GM10847 (cell line): ENCODE measurements around the gene B4GALT6.

Experiments used
- POLR2A ChIP-seq: IDR thresholded peaks from 2 replicates; pipeline ENCODE4 v1.6.1; 2011; ENCODE audit not compliant: insufficient read length; ENCODE audit errors: extremely low read depth

B4GALT6 gene

GRCh38 chr18:31596081-31596872 is 88.1 kb downstream of the B4GALT6 start:
- no peak for TF ChIP-seq POLR2A

GRCh38 chr18:31595121-31595771 is 89.1 kb downstream of the B4GALT6 start:
- TF ChIP-seq POLR2A, result no peak

DNA sequence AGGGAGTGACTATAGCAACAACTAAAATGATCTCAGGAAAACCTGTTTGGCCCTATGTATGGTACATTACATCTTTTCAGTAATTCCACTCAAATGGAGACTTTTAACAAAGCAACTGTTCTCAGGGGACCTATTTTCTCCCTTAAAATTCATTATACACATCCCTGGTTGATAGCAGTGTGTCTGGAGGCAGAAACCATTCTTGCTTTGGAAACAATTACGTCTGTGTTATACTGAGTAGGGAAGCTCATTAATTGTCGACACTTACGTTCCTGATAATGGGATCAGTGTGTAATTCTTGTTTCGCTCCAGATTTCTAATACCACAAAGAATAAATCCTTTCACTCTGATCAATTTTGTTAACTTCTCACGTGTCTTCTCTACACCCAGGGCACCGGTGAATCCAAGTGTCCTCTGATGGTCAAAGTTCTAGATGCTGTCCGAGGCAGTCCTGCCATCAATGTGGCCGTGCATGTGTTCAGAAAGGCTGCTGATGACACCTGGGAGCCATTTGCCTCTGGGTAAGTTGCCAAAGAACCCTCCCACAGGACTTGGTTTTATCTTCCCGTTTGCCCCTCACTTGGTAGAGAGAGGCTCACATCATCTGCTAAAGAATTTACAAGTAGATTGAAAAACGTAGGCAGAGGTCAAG is 91.7 kb downstream of the B4GALT6 start:
- no peak for TF ChIP-seq POLR2A

- TF ChIP-seq POLR2A, result no peak
Measured at GRCh38 chr18:31591628-31592027, 92.8 kb downstream of the B4GALT6 start, which contains the start of gene TTR. Gene TTR, plus strand, starts transcription at chr18:31591877. Its CDS starts 26 bp downstream, at chr18:31591903.

- TF ChIP-seq POLR2A, result no peak
Measured at GRCh38 chr18:31591113-31591512, 93.3 kb downstream of the B4GALT6 start.

- no peak for TF ChIP-seq POLR2A
Measured at GRCh38 chr18:31590570-31590969, 93.8 kb downstream of the B4GALT6 start.

DNA sequence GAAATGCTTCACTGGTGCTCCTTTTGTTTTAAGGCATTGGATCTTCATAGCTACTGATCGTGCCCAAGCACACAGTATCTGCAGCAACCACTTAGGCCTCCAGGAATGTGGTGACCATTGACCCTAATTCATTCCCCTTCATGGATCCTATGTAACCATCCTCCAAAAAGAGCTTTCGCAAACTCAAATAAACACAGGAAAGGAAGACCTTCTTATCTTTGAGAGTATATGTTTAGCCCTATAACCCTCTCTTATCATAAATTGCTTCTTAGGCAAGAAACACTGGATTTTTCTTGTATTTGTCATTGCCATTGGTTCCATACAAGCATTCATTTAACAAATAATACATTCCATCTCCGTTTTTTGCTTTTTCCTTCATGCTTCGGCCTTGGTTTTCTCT is 96.9 kb downstream of the B4GALT6 start:
- TF ChIP-seq POLR2A, result no peak

- TF ChIP-seq POLR2A, result no peak
Measured at GRCh38 chr18:31586616-31587015, 97.8 kb downstream of the B4GALT6 start.

- no peak for TF ChIP-seq POLR2A
Measured at GRCh38 chr18:31585991-31586390, 98.4 kb downstream of the B4GALT6 start.

DNA sequence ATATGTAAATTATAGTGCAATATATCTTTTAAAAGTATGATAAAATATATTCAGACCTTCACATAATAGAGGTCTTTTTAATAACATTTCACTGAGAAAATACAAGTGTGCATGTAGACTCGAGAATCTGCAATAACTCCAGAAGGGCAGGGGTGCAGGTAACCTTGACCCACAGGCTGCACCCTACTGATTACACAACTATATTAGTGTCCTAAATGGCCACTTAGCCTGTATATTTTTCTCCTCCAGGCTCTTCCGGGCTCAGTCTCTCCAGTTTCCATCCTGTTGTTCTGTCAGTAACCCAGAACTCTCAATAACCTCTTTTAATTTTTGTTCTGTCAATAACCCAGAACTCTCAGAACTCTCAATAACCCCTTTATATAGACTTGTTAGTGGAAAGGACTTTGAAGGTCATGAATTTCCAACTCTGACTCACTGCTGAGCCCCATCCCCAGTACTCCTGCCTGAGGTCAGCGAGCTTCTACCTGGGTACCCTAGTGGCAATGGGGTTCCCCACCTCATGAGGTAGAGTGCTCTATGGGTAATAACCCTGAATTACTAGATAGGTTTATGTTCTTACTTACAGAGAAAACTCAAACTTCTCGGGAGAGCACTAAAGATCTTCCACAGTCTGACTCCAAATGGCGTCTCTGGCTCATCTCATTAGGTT is 101.1 kb downstream of the B4GALT6 start:
- no peak for TF ChIP-seq POLR2A

GRCh38 chr18:31581498-31582197 is 102.7 kb downstream of the B4GALT6 start:
- no peak for TF ChIP-seq POLR2A

- no peak for TF ChIP-seq POLR2A
Measured at GRCh38 chr18:31579375-31579774, 105.0 kb downstream of the B4GALT6 start.

GRCh38 chr18:31578126-31578525 is 106.3 kb downstream of the B4GALT6 start:
- TF ChIP-seq POLR2A, result no peak

DNA sequence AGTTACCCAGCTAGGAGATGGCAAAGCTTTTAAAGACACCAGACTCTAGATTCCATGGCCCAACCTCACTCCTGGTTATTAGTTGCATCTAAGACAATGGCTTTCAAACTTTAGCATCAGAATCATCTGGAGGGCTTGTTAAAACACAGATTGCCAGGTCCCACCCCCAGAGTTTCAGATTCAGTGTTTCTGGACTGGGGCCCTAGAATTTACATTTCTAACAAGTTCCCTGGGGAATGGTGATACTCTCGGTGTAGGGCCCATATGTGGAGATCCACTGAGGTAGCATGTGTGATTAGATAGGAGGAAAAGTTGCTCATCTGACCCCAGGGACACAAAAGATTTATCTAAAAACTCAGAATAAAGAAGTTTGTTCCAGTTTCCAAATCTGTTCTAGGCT is 107.2 kb downstream of the B4GALT6 start:
- no peak for TF ChIP-seq POLR2A

- TF ChIP-seq POLR2A, result no peak
Measured at GRCh38 chr18:31576670-31577069, 107.7 kb downstream of the B4GALT6 start.
